Neural cell (in vitro differentiated cells): ENCODE measurements around the gene BORCS5.

Experiments used
- RAD21 ChIP-seq: fragments of 450-650 bp; conservative IDR thresholded peaks from 2 replicates; pipeline ENCODE4 v1.6.1; 2014; ENCODE audit warnings: antibody characterized with exemption, mild to moderate bottlenecking, moderate library complexity
- SMC3 ChIP-seq: fragments of 450-650 bp; conservative IDR thresholded peaks from 2 replicates; pipeline ENCODE4 v1.6.1; 2014; ENCODE audit warnings: antibody characterized with exemption, mild to moderate bottlenecking, moderate library complexity; ENCODE audit not compliant: poor library complexity
- TF ChIP-seq, protein P1 (sequence below): fragments of 450-650 bp; IDR thresholded peaks from 2 replicates; pipeline ENCODE4 v1.5.1; 2014; ENCODE audit warnings: antibody characterized with exemption, mild to moderate bottlenecking, moderate library complexity; ENCODE audit not compliant: poor library complexity, severe bottlenecking

DNA sequence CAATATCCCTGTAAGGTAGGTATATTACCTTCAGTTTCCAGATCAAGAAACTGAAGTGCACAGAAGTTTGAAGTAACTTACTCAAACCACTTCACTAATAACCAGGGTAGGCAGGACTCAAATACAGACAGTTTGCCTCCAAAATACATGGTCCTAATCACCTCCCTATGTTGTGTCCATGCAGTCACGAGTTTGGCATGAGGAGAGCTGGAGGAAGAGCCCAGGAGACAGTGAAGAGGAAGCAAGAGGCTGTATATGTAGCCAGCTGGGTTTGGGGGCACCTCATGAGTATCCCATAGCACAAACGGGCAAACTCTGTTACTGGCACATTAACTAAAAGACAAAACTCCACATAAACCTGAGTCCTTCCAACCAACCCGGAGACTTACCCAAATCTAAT is 126.6 kb downstream of the BORCS5 start:
- no peak for TF ChIP-seq RAD21
- TF ChIP-seq SMC3 = no peak
- TF ChIP-seq, protein P1, sequence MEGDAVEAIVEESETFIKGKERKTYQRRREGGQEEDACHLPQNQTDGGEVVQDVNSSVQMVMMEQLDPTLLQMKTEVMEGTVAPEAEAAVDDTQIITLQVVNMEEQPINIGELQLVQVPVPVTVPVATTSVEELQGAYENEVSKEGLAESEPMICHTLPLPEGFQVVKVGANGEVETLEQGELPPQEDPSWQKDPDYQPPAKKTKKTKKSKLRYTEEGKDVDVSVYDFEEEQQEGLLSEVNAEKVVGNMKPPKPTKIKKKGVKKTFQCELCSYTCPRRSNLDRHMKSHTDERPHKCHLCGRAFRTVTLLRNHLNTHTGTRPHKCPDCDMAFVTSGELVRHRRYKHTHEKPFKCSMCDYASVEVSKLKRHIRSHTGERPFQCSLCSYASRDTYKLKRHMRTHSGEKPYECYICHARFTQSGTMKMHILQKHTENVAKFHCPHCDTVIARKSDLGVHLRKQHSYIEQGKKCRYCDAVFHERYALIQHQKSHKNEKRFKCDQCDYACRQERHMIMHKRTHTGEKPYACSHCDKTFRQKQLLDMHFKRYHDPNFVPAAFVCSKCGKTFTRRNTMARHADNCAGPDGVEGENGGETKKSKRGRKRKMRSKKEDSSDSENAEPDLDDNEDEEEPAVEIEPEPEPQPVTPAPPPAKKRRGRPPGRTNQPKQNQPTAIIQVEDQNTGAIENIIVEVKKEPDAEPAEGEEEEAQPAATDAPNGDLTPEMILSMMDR = no peak
